D721Med (cell line): ENCODE results near the gene ICE1.

Source experiments
- DNase-seq: peaks from one replicate; pipeline ENCODE4 v3.0.0; 2011; ENCODE audit warnings: low spot score; ENCODE audit not compliant: insufficient read length
- FAIRE-seq: peaks from 2 replicates; lab custom pipeline; 2011; peaks lifted over from hg19 to GRCh38; lab: Jason Lieb, UNC
- CTCF ChIP-seq: IDR thresholded peaks from 2 replicates; pipeline ENCODE4 v1.5.1; 2012; ENCODE audit warnings: mild to moderate bottlenecking, control low read depth; ENCODE audit not compliant: insufficient read depth; ENCODE audit errors: missing control alignments

Gene ICE1

DNA sequence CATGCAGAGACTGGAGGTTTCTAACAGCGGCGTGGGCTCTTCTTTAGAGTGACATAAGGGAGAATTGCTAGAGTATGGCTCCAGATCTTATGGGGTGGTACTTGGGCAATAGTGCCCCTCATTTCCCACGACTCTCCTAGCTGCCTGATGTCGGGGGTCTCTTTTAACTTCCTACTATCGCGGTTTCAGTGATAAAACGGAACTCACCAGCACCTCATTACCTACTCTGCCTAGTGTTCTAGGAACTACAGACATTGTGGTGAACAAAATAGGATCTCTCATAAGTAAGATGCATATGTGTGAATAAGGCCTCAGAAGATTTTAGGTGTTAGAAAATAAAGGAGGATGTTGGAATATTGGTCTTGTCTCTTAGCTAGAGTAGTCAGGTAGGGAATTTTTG lies 1.1 kb downstream of the ICE1 start:
- no peak for DNase-seq
- TF ChIP-seq CTCF: no peak
- no peak for FAIRE-seq

- DNase-seq: no peak
- FAIRE-seq: no peak
- TF ChIP-seq CTCF: no peak
These were observed 2.3 kb downstream of the ICE1 start for GRCh38 chr5:5424736-5425135.

DNA sequence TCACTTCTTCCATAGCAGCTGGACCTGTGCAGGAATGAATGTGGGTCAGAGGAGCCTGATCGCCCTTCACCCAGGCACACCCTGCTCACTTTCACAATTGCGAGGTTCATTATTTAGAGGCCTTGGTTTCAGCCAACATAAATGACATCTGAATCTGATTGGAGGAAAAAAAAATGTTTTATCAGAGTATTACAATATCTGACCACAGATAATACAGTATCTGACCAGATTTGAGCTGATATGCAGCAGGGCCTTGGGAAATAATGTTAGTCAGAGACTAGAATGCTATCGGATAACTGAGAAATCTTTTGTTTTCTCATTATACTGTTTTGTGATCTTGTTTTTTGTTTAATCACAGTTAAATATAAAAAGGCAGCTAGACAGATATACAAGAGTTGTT lies 7.7 kb downstream of the ICE1 start:
- no peak for DNase-seq
- no peak for TF ChIP-seq CTCF
- no peak for FAIRE-seq

DNA sequence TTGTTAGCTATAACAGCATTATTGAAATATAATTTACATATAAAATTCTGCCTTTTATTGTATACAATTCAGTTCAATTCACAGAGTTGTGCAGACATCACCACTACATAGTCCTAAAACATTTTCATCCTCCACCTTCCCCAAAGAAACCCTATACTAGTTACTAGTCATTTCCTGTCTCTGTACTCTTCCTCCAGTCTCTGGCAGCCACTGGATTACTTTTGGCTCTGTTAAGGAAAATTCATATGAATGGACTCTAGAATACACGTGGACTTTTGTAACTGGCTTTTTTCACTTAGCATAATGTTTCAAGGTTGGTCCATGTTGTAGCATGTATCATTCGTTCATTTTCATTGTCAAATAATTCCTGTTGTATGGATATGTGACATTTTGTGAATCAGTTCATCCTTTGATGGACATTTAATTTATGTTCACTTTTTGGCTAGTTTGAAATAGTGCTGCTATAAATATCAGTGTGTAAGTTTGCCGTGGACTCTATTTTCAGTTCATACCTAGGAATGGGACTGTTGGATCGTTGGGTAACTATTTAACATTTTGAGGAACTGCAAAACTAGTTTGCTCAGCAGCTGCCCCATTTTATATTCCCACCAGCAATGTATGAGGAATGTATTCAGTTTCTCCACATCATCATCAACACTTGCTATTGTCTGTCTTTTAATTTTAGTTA lies 9.7 kb downstream of the ICE1 start:
- no peak for DNase-seq
- no peak for FAIRE-seq
- no peak for TF ChIP-seq CTCF

- DNase-seq (no peak), FAIRE-seq (no peak)
- no peak for TF ChIP-seq CTCF
These were observed 13.8 kb downstream of the ICE1 start for GRCh38 chr5:5436203-5436760.

GRCh38 chr5:5437227-5438172 lies 15.0 kb downstream of the ICE1 start:
- no peak for DNase-seq
- no peak for FAIRE-seq
- TF ChIP-seq CTCF: no peak
